ENCODE results near the gene ADGB. TPM values are rescaled to one million over a fixed set of nuclear protein-coding genes. Genes with fewer than 3 reads are reported as not detected.

ADGB gene
- total RNA-seq, 4 donors from 2014 or later = 0.26 to 3.6 (median 0.29) TPM; not detected in 1

DNA sequence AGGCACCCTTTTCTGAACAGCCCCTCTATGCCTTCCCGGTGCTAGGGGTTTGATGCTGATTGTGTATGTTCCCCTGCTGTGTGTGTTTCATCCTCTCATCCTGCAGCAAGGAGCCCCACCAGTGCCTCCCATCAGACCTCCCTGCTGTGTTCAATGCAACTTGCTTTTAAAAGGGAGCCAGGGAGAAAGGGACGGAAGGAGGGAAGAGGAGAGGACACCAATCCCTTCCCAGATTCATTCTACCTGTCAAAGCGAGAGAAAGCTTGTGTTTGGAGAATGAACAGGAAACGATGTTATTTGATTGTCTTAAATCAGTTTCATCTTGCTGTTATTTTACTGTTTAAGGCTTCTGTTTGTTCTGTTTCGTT is 259.2 kb downstream of the ADGB start:
- Histone ChIP-seq H3K9me3 (no peaks in the 10 kb centered on the region), H3K36me3 (no peaks in the 10 kb centered on the region), H3K27me3 (no peaks in the 10 kb centered on the region), H3K27ac (no peak overlapping the region), H3K4me1 (no peaks in the 10 kb centered on the region), H3K4me3 (peak overlapping the region; percentile 21)
- 66% methylated on average over 5 of the region's 5 CpGs for WGBS
- TF ChIP-seq, protein P1, sequence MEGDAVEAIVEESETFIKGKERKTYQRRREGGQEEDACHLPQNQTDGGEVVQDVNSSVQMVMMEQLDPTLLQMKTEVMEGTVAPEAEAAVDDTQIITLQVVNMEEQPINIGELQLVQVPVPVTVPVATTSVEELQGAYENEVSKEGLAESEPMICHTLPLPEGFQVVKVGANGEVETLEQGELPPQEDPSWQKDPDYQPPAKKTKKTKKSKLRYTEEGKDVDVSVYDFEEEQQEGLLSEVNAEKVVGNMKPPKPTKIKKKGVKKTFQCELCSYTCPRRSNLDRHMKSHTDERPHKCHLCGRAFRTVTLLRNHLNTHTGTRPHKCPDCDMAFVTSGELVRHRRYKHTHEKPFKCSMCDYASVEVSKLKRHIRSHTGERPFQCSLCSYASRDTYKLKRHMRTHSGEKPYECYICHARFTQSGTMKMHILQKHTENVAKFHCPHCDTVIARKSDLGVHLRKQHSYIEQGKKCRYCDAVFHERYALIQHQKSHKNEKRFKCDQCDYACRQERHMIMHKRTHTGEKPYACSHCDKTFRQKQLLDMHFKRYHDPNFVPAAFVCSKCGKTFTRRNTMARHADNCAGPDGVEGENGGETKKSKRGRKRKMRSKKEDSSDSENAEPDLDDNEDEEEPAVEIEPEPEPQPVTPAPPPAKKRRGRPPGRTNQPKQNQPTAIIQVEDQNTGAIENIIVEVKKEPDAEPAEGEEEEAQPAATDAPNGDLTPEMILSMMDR (IDR thresholded peaks at IDR 0.05) = no peak
- TF ChIP-seq EP300 (IDR thresholded peaks at IDR 0.05) = no peak
- no peak for TF ChIP-seq POLR2A (IDR thresholded peaks at IDR 0.05)
- TF ChIP-seq POLR2AphosphoS5 (IDR thresholded peaks at IDR 0.05) = no peak
- DNase-seq (ENCODE audit: low spot score in 2 of 2) = no peak

DNA sequence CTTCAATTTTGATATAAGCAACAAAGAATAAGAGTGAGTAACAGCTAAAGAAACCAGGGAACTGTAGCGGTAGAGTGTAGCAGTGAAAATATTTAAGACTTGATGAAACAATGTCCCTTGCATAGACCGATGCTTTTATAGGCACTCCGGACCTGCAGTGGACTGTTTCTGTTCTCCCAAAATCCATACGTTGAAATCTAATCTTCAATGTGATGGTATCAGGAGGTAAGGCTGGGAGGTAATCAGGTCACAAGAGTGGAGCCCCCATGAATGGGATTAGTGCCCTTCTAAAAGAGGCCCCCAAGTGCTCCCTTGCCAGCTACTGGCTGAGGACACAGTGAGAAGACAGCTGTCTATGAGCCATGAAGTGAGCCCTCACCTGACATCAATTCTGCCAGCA is 260.4 kb downstream of the ADGB start:
- Histone ChIP-seq H3K27ac (no peak overlapping the region), H3K9me3 (no peaks in the 10 kb centered on the region), H3K36me3 (no peaks in the 10 kb centered on the region), H3K4me1 (no peaks in the 10 kb centered on the region), H3K27me3 (no peaks in the 10 kb centered on the region), H3K4me3 (no peak overlapping the region)
- TF ChIP-seq EP300 (IDR thresholded peaks at IDR 0.05) (no peak), POLR2AphosphoS5 (IDR thresholded peaks at IDR 0.05) (no peak), POLR2A (IDR thresholded peaks at IDR 0.05) (no peak)
- TF ChIP-seq, protein P1 (IDR thresholded peaks at IDR 0.05) = no peak
- WGBS = 97% methylated on average over 4 of the region's 4 CpGs
- no peak for DNase-seq (ENCODE audit: low spot score in 2 of 2)

DNA sequence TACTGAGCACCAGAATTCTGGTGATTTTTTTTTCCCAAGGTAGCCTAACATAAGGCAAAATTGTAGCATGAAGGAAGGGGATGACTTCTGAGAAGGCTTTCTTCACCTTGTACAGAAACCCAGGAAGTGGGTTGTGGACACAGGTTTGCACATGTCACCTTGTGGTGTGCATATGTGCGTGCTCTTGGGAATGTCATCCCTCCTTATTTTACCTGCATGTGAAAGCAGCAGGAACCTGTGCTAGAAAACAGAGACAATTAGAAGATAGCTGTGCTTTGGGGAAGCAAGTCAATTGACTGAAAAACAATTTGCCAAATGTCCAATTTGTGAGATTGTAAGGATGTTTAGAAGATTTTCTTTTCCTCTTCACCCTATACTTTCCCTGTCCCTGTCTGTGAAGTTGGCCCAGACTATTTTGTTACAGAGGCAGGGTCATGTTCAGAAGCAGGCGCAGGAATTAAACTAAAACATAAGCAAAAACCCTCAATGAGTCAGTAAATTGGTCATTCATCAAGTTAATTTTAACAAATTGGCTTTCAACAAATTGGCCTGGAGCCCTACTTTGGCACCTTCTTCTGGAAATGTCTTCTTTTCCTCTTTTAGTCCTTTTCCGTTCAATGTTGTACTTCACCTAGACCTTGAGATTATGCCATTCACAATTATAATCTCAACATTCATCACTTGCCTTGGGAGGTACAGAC is 261.2 kb downstream of the ADGB start:
- WGBS = 75% methylated on average over 3 of the region's 3 CpGs
- Histone ChIP-seq H3K4me1 (no peaks in the 10 kb centered on the region), H3K27me3 (no peaks in the 10 kb centered on the region), H3K36me3 (no peaks in the 10 kb centered on the region), H3K27ac (no peak overlapping the region), H3K9me3 (no peaks in the 10 kb centered on the region), H3K4me3 (no peak overlapping the region)
- TF ChIP-seq, protein P1 (IDR thresholded peaks at IDR 0.05) = no peak
- no peak for TF ChIP-seq POLR2AphosphoS5 (IDR thresholded peaks at IDR 0.05)
- TF ChIP-seq EP300 (IDR thresholded peaks at IDR 0.05) = no peak
- no peak for TF ChIP-seq POLR2A (IDR thresholded peaks at IDR 0.05)
- no peak for DNase-seq (ENCODE audit: low spot score in 2 of 2)

DNA sequence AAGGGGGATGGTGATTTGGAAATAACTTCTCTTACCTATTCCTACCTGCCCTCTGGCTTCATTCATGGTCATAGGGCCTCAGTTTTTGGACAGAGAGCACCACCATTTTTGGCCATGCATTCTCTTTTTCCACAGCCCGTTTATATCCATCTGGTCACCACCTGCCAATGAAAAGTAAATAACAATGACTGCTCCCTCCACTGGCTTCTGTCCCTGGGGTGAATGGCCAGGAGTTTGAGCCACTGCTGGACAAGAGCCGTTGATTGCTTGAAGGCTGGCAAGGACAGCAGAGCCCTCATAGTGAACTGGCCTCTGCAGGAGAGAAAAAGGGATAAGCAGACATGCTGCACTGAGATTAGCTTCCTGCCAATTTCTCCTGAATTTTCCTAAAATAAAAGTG is 261.8 kb downstream of the ADGB start:
- Histone ChIP-seq H3K4me3 (no peak overlapping the region), H3K27ac (no peak overlapping the region), H3K27me3 (no peaks in the 10 kb centered on the region), H3K4me1 (no peaks in the 10 kb centered on the region), H3K9me3 (no peaks in the 10 kb centered on the region), H3K36me3 (no peaks in the 10 kb centered on the region)
- WGBS = 53% methylated on average over 2 of the region's 2 CpGs
- no peak for TF ChIP-seq POLR2A (IDR thresholded peaks at IDR 0.05)
- TF ChIP-seq EP300 (IDR thresholded peaks at IDR 0.05) = no peak
- TF ChIP-seq POLR2AphosphoS5 (IDR thresholded peaks at IDR 0.05) = no peak
- TF ChIP-seq, protein P1 (IDR thresholded peaks at IDR 0.05) = no peak
- no peak for DNase-seq (ENCODE audit: low spot score in 2 of 2)

DNA sequence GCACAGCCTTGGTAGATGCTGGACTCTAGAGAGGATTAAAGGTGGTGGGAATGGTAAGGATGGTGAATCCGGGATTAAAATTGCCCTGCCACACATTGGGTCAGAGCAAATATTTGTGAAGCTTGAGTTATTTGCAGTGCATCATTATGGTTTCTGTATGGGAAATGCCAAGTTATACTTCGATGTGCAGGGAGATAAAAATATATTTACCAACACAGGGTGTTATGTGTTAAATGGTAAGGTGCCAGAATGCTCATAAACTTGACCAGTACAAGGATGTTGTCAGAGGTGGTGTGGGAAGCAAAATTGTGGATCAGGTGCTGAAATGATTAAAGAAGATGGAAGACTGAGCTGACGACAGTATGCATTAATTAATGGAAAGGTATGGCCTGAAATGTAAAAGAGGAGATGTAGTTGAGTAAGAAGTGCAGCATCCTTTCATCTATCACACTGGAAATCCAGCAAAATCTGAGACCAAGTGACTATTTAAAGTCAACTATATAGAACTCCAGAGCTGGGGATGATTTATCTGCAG is 262.3 kb downstream of the ADGB start:
- Histone ChIP-seq H3K27ac (no peak overlapping the region), H3K4me1 (no peaks in the 10 kb centered on the region), H3K9me3 (no peaks in the 10 kb centered on the region), H3K36me3 (no peaks in the 10 kb centered on the region), H3K27me3 (no peaks in the 10 kb centered on the region), H3K4me3 (no peak overlapping the region)
- no peak for DNase-seq (ENCODE audit: low spot score in 2 of 2)
- TF ChIP-seq POLR2AphosphoS5 (IDR thresholded peaks at IDR 0.05) (no peak), EP300 (IDR thresholded peaks at IDR 0.05) (no peak), POLR2A (IDR thresholded peaks at IDR 0.05) (no peak)
- TF ChIP-seq, protein P1 (IDR thresholded peaks at IDR 0.05) = no peak
- 85% methylated on average over 3 of the region's 3 CpGs for WGBS
